Lower leg skin (tissue), 3 donors: ENCODE results near the gene PYURF.

Experiments
- CTCF ChIP-seq, 3 donors: fragments of 450-650 bp; IDR thresholded peaks; one replicate each; pipeline ENCODE4 v1.5.1; 2016; ENCODE audit warnings: antibody characterized with exemption in 3 of 3, mild to moderate bottlenecking in 3 of 3, moderate library complexity in 2 of 3
- POLR2A ChIP-seq, 2 donors: fragments of 450-650 bp; IDR thresholded peaks; one replicate each; pipeline ENCODE4 v1.6.1; 2016 to 2017; ENCODE audit warnings: antibody characterized with exemption in 2 of 2, mild to moderate bottlenecking in 1 of 2, moderate library complexity in 1 of 2

- TF ChIP-seq CTCF (IDR thresholded peaks at IDR 0.05) (no peak), POLR2A (IDR thresholded peaks at IDR 0.05) (no peak)
Observed at GRCh38 chr4:88527787-88528186, 4.2 kb upstream of the PYURF start.
